GM04504 (cell line): ENCODE results near the gene RAB11FIP4.
A peak's percentile ranks its signal among the peaks of the same experiment; 100 is the strongest.

Experiments
- DNase-seq: peaks from one replicate; pipeline ENCODE4 v3.0.0-alpha.2; 2012; ENCODE audit warnings: low read depth

Gene RAB11FIP4

GRCh38 chr17:31524926-31525800 lies 133.7 kb downstream of the RAB11FIP4 start:
- peak; percentile 84 for DNase-seq

- no peak for DNase-seq
Observed at GRCh38 chr17:31525801-31526549, 134.5 kb downstream of the RAB11FIP4 start.

GRCh38 chr17:31527606-31528005 lies 136.1 kb downstream of the RAB11FIP4 start:
- no peak for DNase-seq

- DNase-seq = no peak
Observed at GRCh38 chr17:31528291-31528874, 136.9 kb downstream of the RAB11FIP4 start.

GRCh38 chr17:31529841-31530251 lies 138.4 kb downstream of the RAB11FIP4 start:
- no peak for DNase-seq

GRCh38 chr17:31530391-31530985 lies 139.0 kb downstream of the RAB11FIP4 start:
- no peak for DNase-seq

GRCh38 chr17:31531336-31531980 lies 140.0 kb downstream of the RAB11FIP4 start:
- no peak for DNase-seq

GRCh38 chr17:31532081-31532480 lies 140.6 kb downstream of the RAB11FIP4 start:
- no peak for DNase-seq

- no peak for DNase-seq
Observed at GRCh38 chr17:31532526-31532925, 141.1 kb downstream of the RAB11FIP4 start.

GRCh38 chr17:31533546-31534155 lies 142.2 kb downstream of the RAB11FIP4 start:
- DNase-seq = peak; percentile 52

GRCh38 chr17:31534223-31534888 lies 142.9 kb downstream of the RAB11FIP4 start:
- DNase-seq = no peak

- no peak for DNase-seq
Observed at GRCh38 chr17:31535581-31535981, 144.1 kb downstream of the RAB11FIP4 start.

GRCh38 chr17:31536451-31536850 lies 145.0 kb downstream of the RAB11FIP4 start:
- DNase-seq = no peak

GRCh38 chr17:31537565-31538011 lies 146.1 kb downstream of the RAB11FIP4 start:
- DNase-seq = no peak

- no peak for DNase-seq
Observed at GRCh38 chr17:31538080-31538762, 146.7 kb downstream of the RAB11FIP4 start.

GRCh38 chr17:31540602-31541307 lies 149.3 kb downstream of the RAB11FIP4 start:
- DNase-seq = no peak

- no peak for DNase-seq
Observed at GRCh38 chr17:31541559-31541958, 150.1 kb downstream of the RAB11FIP4 start.

GRCh38 chr17:31544186-31544585 lies 152.7 kb downstream of the RAB11FIP4 start:
- no peak for DNase-seq

- DNase-seq = no peak
Observed at GRCh38 chr17:31546650-31547049, 155.2 kb downstream of the RAB11FIP4 start.
